Measurements from ENCODE around the gene ROBO1. TPM values are rescaled to one million over a fixed set of nuclear protein-coding genes. Genes with fewer than 3 reads are reported as not detected.

Gene ROBO1
- total and polyA plus RNA-seq, 2 donors (not counting 3 experiments of a cell fraction or from before 2014, with no cell fraction given): 5.9 to 14.2 TPM

GRCh38 chr3:78901544-78901943, 866.3 kb downstream of the ROBO1 start:
- H4K20me1 ChIP-seq (replicated peaks; ENCODE audit: control insufficient read depth, extremely low read depth, insufficient read depth, low read length): no peaks in the 10 kb centered on the region
- no peak overlapping the region for H3K4me3 ChIP-seq (replicated peaks in 1 of 3; ENCODE audit: insufficient read depth in 1 of 3, low read depth in 1 of 3, low read length in 3 of 3)
- no peak for FAIRE-seq
- TF ChIP-seq GATA2 (IDR thresholded peaks at IDR 0.05; ENCODE audit: insufficient read depth, insufficient read length, low read depth, low read length) (no peak), JUN (IDR thresholded peaks at IDR 0.05; ENCODE audit: borderline replicate concordance, insufficient read depth, insufficient read length, low read depth) (no peak), MAX (IDR thresholded peaks at IDR 0.05; ENCODE audit: insufficient read depth, insufficient read length) (no peak)
- H3K4me1 ChIP-seq (ENCODE audit: control insufficient read depth, extremely low read depth, insufficient read depth, low read length): no peaks in the 10 kb centered on the region
- dilution Hi-C loops (cut with MboI; ENCODE audit: extremely low pct_ligation_motif_present, low sequenced_read_pairs) (no loop called here), intact Hi-C loops (cut with micrococcal nuclease) (no loop called here)
- BruUV-seq (replicated peaks): no TSS peak
- no peak overlapping the region for H2AFZ ChIP-seq (ENCODE audit: low read depth, low read length)
- no peaks in the 10 kb centered on the region for H3K36me3 ChIP-seq (ENCODE audit: control insufficient read depth in 2 of 2, extremely low read depth in 1 of 2, insufficient read depth in 2 of 2, low read length in 2 of 2)
- H3K4me2 ChIP-seq (ENCODE audit: insufficient read depth, low read length): no peak overlapping the region
- H3K79me2 ChIP-seq (ENCODE audit: control insufficient read depth, insufficient read depth, low read length): no peaks in the 10 kb centered on the region
- H3K27ac ChIP-seq (ENCODE audit: insufficient read depth, low read depth, low read length): no peak overlapping the region
- ChIA-PET CTCF (interaction anchor here (1.1 to 1.7 kb wide), 3 partner anchors 15 to 30 kb away, joined by 3 to 4 read pairs (median 4); no protein-coding TSS in a partner anchor), POLR2A (no interaction called here)
- no peaks in the 10 kb centered on the region for H3K27me3 ChIP-seq (ENCODE audit: control insufficient read depth in 2 of 2, insufficient read depth in 2 of 2, low read length in 2 of 2)
- H3K9me3 ChIP-seq (replicated peaks; ENCODE audit: control insufficient read depth, insufficient read depth, low read length): no peaks in the 10 kb centered on the region
- no peaks in the 10 kb centered on the region for H3K9me1 ChIP-seq (replicated peaks; ENCODE audit: control insufficient read depth, extremely low read depth, insufficient read depth, low read length)
- no peak for DNase-seq (ENCODE audit: low read depth, low spot score)
- H3K9ac ChIP-seq (replicated peaks; ENCODE audit: extremely low read depth, insufficient read depth, low read length): no peak overlapping the region

- no peak for TF ChIP-seq FOS (IDR thresholded peaks at IDR 0.05; ENCODE audit: borderline replicate concordance, insufficient read depth, low read length)
- TF ChIP-seq MYC (IDR thresholded peaks at IDR 0.05; ENCODE audit: low read depth, low read length): no peak
- TF ChIP-seq POLR2AphosphoS5 (IDR thresholded peaks at IDR 0.05; ENCODE audit: insufficient read depth, low read depth, low read length): no peak
- no peak for TF ChIP-seq JUN (IDR thresholded peaks at IDR 0.05; ENCODE audit: borderline replicate concordance, insufficient read depth, insufficient read length, low read depth)
- no peak for TF ChIP-seq CTCF (IDR thresholded peaks at IDR 0.05; ENCODE audit: extremely low read depth in 1 of 2, insufficient read depth in 1 of 2, low read depth in 1 of 2, low read length in 2 of 2)
- no peak for TF ChIP-seq POLR2A (IDR thresholded peaks at IDR 0.05; ENCODE audit: low read depth, low read length)
- TF ChIP-seq EZH2 (IDR thresholded peaks at IDR 0.05; ENCODE audit: borderline replicate concordance, low read depth, low read length, severe bottlenecking): no peak
- no peak for TF ChIP-seq MAX (IDR thresholded peaks at IDR 0.05; ENCODE audit: insufficient read depth, insufficient read length)
- FAIRE-seq: peak; percentile 55
Measured at GRCh38 chr3:78900880-78901279, 866.9 kb downstream of the ROBO1 start.

More at GRCh38 chr3:78900880-78901279, 866.9 kb downstream of the ROBO1 start:
- Histone ChIP-seq H3K9me3 (replicated peaks; ENCODE audit: control insufficient read depth, insufficient read depth, low read length) (no peaks in the 10 kb centered on the region), H3K79me2 (ENCODE audit: control insufficient read depth, insufficient read depth, low read length) (no peaks in the 10 kb centered on the region), H2AFZ (ENCODE audit: low read depth, low read length) (no peak overlapping the region), H3K4me2 (ENCODE audit: insufficient read depth, low read length) (no peak overlapping the region), H4K20me1 (replicated peaks; ENCODE audit: control insufficient read depth, extremely low read depth, insufficient read depth, low read length) (no peaks in the 10 kb centered on the region), H3K4me3 (replicated peaks in 1 of 3; ENCODE audit: insufficient read depth in 1 of 3, low read depth in 1 of 3, low read length in 3 of 3) (no peak overlapping the region), H3K36me3 (ENCODE audit: control insufficient read depth in 2 of 2, extremely low read depth in 1 of 2, insufficient read depth in 2 of 2, low read length in 2 of 2) (no peaks in the 10 kb centered on the region), H3K27ac (ENCODE audit: insufficient read depth, low read depth, low read length) (no peak overlapping the region), H3K27me3 (ENCODE audit: control insufficient read depth in 2 of 2, insufficient read depth in 2 of 2, low read length in 2 of 2) (no peaks in the 10 kb centered on the region), H3K9ac (replicated peaks; ENCODE audit: extremely low read depth, insufficient read depth, low read length) (no peak overlapping the region), H3K4me1 (ENCODE audit: control insufficient read depth, extremely low read depth, insufficient read depth, low read length) (no peaks in the 10 kb centered on the region), H3K9me1 (replicated peaks; ENCODE audit: control insufficient read depth, extremely low read depth, insufficient read depth, low read length) (no peaks in the 10 kb centered on the region)
- no TSS peak for BruUV-seq (replicated peaks)
- dilution Hi-C loops (cut with MboI; ENCODE audit: extremely low pct_ligation_motif_present, low sequenced_read_pairs): no loop called here
- intact Hi-C loops (cut with micrococcal nuclease): no loop called here
- DNase-seq (ENCODE audit: low read depth, low spot score): no peak
- ChIA-PET CTCF (interaction anchor here (1.5 kb wide), 1 partner anchor 14 kb away, joined by 4 read pairs; no protein-coding TSS in a partner anchor), POLR2A (no interaction called here)

Data from endothelial cell of umbilical vein (primary cell).